SJSA1 (cell line): ENCODE data around the gene PTPRD. TPM values are rescaled to one million over a fixed set of nuclear protein-coding genes. Genes with fewer than 3 reads are reported as not detected.

ENCODE experiments used
- DNase-seq, 2 experiments: peaks; one replicate each; pipeline ENCODE4 v3.0.0-alpha.2; 2015 to 2020; ENCODE audit warnings: low spot score in 2 of 2, low read depth in 1 of 2
- H3K27ac ChIP-seq: fragments of 250-450 bp; sonication (Bioruptor Pico); 2 replicates; pipeline ENCODE4 v1.5.1; 2020; ENCODE audit warnings: mild to moderate bottlenecking, moderate library complexity
- H3K27me3 ChIP-seq: fragments of 250-450 bp; sonication (Bioruptor Pico); replicated peaks from 2 replicates; pipeline ENCODE4 v1.5.1; 2020; ENCODE audit warnings: mild to moderate bottlenecking, moderate library complexity
- H3K36me3 ChIP-seq: fragments of 250-450 bp; sonication (Bioruptor Pico); 2 replicates; pipeline ENCODE4 v1.5.1; 2020; ENCODE audit warnings: mild to moderate bottlenecking
- H3K4me1 ChIP-seq: fragments of 250-450 bp; sonication (Bioruptor Pico); replicated peaks from 2 replicates; pipeline ENCODE4 v1.6.1; 2021; ENCODE audit warnings: mild to moderate bottlenecking
- H3K4me3 ChIP-seq: fragments of 250-450 bp; sonication (Bioruptor Pico); 2 replicates; pipeline ENCODE4 v1.5.1; 2020; ENCODE audit warnings: mild to moderate bottlenecking
- H3K9me3 ChIP-seq: fragments of 250-450 bp; sonication (Bioruptor Pico); replicated peaks from 2 replicates; pipeline ENCODE4 v1.5.1; 2020; ENCODE audit warnings: mild to moderate bottlenecking
- total RNA-seq: library from RNA; depleted of rRNA; stranded (reverse); fragments of >200 nt; shearing (Covaris generic); gene quantifications from 2 replicates; pipeline ENCODE4 v1.2.3, GENCODE V29; 2014; rRNA removed

PTPRD gene
- not detected in 2 replicates for total RNA-seq

DNA sequence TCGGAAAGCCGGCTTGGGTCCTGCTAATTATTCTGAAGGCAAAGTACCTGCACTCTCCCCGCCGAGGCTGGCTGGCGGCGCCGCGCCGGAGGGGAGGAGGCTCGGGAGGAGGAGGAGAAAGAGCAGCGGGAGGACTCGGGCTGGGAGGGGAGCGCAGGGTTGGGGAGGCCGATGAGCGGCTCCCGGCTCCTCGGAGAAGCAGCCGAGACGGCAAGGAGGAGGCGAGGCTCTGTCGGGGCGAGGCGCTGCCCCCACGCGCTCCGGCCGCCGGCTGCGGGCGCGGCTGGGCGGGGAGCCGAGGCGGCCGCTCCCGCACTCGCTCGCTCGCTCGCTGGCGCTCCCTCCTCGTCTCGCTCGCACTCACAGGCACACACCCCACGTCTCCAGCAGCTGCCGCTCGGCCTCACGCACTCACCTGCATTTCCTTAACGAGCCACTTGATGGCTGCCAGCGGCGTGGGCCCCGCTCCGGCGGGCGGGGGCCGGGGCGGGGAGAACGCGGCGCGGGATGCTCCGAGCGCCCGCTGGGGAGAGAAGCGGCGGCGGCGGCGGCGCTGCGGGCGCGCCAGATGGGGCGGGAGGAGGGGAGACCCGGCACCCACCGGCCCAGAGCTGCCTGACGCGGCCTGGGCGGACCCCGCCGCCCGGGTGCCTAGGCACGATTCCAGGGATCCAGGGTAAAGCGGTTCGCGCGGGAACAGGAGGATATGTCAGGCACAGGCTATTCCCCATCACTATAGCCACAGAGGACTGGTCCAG is at the start of gene PTPRD:
Gene PTPRD, minus strand, starts transcription at position 362 of the 758 bp plus-strand sequence.
- Histone ChIP-seq H3K27ac (no peak within 1 kb of the TSS), H3K4me3 (no peak within 1 kb of the TSS), H3K36me3 (no peaks in the 10 kb centered on the region), H3K9me3 (no peaks in the 10 kb centered on the region), H3K27me3 (no peaks in the 10 kb centered on the region), H3K4me1 (no peaks in the 10 kb centered on the region)
- no peak for DNase-seq

- H3K4me3 ChIP-seq: no peak overlapping the region
- no peaks in the 10 kb centered on the region for H3K27me3 ChIP-seq
- H3K4me1 ChIP-seq: no peaks in the 10 kb centered on the region
- no peaks in the 10 kb centered on the region for H3K36me3 ChIP-seq
- no peak for DNase-seq
- no peaks in the 10 kb centered on the region for H3K9me3 ChIP-seq
- H3K27ac ChIP-seq: no peak overlapping the region
These were observed 49.2 kb upstream of the PTPRD start for GRCh38 chr9:10661994-10662393.

DNA sequence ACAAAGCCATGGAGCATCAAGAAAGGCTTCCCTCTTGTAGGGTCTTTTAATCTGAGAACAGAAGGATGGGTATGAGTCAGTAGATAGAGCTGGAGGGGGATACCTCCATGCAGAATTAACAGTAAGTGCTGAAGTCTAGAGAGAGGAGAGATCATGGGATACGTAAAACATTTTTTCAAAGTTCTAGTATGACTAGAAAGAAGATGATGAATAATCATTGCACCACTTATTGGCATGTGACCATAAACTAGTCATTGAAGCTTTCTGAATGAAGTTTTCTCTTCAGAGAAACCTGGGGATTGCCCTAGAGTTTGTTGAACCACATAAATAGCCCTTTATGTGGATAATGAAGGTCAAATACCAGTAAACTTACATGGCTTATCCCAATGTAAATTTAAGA is 48.6 kb upstream of the PTPRD start:
- no peaks in the 10 kb centered on the region for H3K4me1 ChIP-seq
- H3K4me3 ChIP-seq: no peak overlapping the region
- no peak overlapping the region for H3K27ac ChIP-seq
- H3K36me3 ChIP-seq: no peaks in the 10 kb centered on the region
- no peaks in the 10 kb centered on the region for H3K27me3 ChIP-seq
- no peak for DNase-seq
- H3K9me3 ChIP-seq: no peaks in the 10 kb centered on the region

- no peaks in the 10 kb centered on the region for H3K27me3 ChIP-seq
- no peak for DNase-seq
- H3K4me1 ChIP-seq: no peaks in the 10 kb centered on the region
- H3K4me3 ChIP-seq: no peak overlapping the region
- no peak overlapping the region for H3K27ac ChIP-seq
- no peaks in the 10 kb centered on the region for H3K36me3 ChIP-seq
- H3K9me3 ChIP-seq: no peaks in the 10 kb centered on the region
These were observed 38.2 kb upstream of the PTPRD start for GRCh38 chr9:10651012-10651411.

DNA sequence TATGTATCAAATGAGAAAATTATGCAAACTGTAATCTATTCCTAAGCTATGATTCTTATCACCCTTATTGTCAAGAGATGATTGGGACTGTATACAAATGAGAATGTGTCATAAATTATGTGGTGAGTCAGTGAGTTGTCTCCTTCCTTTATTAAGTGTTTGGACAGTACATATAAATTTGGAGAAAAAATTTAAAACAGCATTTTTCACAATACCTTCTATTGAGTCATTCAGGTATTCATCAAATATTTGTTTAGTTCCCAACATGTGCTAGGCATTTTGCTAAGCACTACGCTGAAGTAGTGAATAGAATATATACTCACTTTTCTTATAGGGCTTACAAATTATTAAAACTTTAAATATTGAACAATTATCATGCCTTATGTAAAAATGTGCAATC is 36.3 kb upstream of the PTPRD start:
- no peak overlapping the region for H3K4me3 ChIP-seq
- H3K27ac ChIP-seq: no peak overlapping the region
- DNase-seq: no peak
- H3K27me3 ChIP-seq: no peaks in the 10 kb centered on the region
- no peaks in the 10 kb centered on the region for H3K36me3 ChIP-seq
- H3K9me3 ChIP-seq: no peaks in the 10 kb centered on the region
- no peaks in the 10 kb centered on the region for H3K4me1 ChIP-seq

GRCh38 chr9:10633785-10634184 is 21.0 kb upstream of the PTPRD start:
- Histone ChIP-seq H3K4me3 (no peak overlapping the region), H3K36me3 (no peaks in the 10 kb centered on the region), H3K9me3 (no peaks in the 10 kb centered on the region), H3K4me1 (no peaks in the 10 kb centered on the region), H3K27ac (no peak overlapping the region), H3K27me3 (no peaks in the 10 kb centered on the region)
- no peak for DNase-seq

GRCh38 chr9:10614196-10614800 is 1.5 kb upstream of the PTPRD start:
- no peaks in the 10 kb centered on the region for H3K9me3 ChIP-seq
- no peak for DNase-seq
- no peaks in the 10 kb centered on the region for H3K36me3 ChIP-seq
- no peak overlapping the region for H3K27ac ChIP-seq
- H3K27me3 ChIP-seq: no peaks in the 10 kb centered on the region
- no peak overlapping the region for H3K4me3 ChIP-seq
- no peaks in the 10 kb centered on the region for H3K4me1 ChIP-seq

DNA sequence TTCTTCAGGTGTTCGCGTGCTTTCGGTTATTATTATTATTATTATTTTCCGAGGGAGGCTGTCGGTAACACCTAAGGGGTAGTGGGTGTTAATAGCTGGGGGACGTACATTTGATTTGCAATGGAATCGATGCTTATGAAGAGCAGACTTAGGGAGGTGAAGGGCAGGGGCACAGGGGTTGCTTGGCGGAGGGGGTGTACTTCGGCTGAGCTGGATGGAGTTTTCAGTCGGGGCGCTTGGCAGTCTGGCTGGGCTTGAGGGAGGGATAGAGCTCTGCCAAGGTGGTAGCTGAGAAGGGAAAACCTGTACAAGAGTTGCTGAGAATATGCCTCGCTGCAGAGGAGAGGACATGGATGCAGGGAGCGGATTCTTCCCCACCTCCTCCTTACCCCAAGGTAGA is 617 bp upstream of the PTPRD start:
- no peaks in the 10 kb centered on the region for H3K4me1 ChIP-seq
- H3K4me3 ChIP-seq: no peak overlapping the region
- no peaks in the 10 kb centered on the region for H3K9me3 ChIP-seq
- no peaks in the 10 kb centered on the region for H3K27me3 ChIP-seq
- no peaks in the 10 kb centered on the region for H3K36me3 ChIP-seq
- H3K27ac ChIP-seq: no peak overlapping the region
- DNase-seq: no peak

- H3K27ac ChIP-seq: no peak overlapping the region
- H3K4me3 ChIP-seq: no peak overlapping the region
- H3K4me1 ChIP-seq: no peaks in the 10 kb centered on the region
- DNase-seq: no peak
- H3K36me3 ChIP-seq: no peaks in the 10 kb centered on the region
- H3K27me3 ChIP-seq: no peaks in the 10 kb centered on the region
- H3K9me3 ChIP-seq: no peaks in the 10 kb centered on the region
These were observed 7.4 kb downstream of the PTPRD start for GRCh38 chr9:10605388-10605787.

DNA sequence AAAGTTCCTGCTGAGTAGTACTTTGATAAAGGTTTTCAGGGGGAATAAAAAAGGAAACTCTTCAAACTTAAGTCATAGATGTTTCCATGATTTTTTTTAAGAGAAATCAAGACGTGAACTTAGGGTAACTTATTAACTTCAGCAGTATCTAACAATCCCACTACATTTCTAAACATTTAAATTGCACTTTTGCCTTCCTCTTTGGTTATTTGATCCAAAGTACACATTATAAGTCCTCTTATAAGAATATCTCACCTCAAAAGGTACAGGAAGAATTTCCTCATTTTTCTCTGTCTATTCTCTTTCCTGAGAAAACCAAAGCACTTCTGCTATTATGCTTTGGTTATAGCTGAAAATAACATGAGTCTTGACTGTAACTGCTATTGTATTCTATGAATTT is 7.9 kb downstream of the PTPRD start:
- Histone ChIP-seq H3K9me3 (no peaks in the 10 kb centered on the region), H3K4me1 (no peaks in the 10 kb centered on the region), H3K27ac (no peak overlapping the region), H3K36me3 (no peaks in the 10 kb centered on the region), H3K27me3 (no peaks in the 10 kb centered on the region), H3K4me3 (no peak overlapping the region)
- no peak for DNase-seq

GRCh38 chr9:10597801-10598200 is 15.0 kb downstream of the PTPRD start:
- no peaks in the 10 kb centered on the region for H3K4me1 ChIP-seq
- no peak overlapping the region for H3K4me3 ChIP-seq
- no peak for DNase-seq
- H3K27ac ChIP-seq: no peak overlapping the region
- no peaks in the 10 kb centered on the region for H3K27me3 ChIP-seq
- H3K9me3 ChIP-seq: no peaks in the 10 kb centered on the region
- no peaks in the 10 kb centered on the region for H3K36me3 ChIP-seq

- H3K9me3 ChIP-seq: no peaks in the 10 kb centered on the region
- H3K27ac ChIP-seq: no peak overlapping the region
- no peaks in the 10 kb centered on the region for H3K27me3 ChIP-seq
- no peaks in the 10 kb centered on the region for H3K4me1 ChIP-seq
- H3K4me3 ChIP-seq: no peak overlapping the region
- H3K36me3 ChIP-seq: no peaks in the 10 kb centered on the region
- no peak for DNase-seq
These were observed 18.3 kb downstream of the PTPRD start for GRCh38 chr9:10594482-10594881.

GRCh38 chr9:10586407-10586806 is 26.4 kb downstream of the PTPRD start:
- H3K9me3 ChIP-seq: no peaks in the 10 kb centered on the region
- no peak overlapping the region for H3K4me3 ChIP-seq
- DNase-seq: no peak
- no peaks in the 10 kb centered on the region for H3K27me3 ChIP-seq
- no peaks in the 10 kb centered on the region for H3K4me1 ChIP-seq
- no peak overlapping the region for H3K27ac ChIP-seq
- H3K36me3 ChIP-seq: no peaks in the 10 kb centered on the region

DNA sequence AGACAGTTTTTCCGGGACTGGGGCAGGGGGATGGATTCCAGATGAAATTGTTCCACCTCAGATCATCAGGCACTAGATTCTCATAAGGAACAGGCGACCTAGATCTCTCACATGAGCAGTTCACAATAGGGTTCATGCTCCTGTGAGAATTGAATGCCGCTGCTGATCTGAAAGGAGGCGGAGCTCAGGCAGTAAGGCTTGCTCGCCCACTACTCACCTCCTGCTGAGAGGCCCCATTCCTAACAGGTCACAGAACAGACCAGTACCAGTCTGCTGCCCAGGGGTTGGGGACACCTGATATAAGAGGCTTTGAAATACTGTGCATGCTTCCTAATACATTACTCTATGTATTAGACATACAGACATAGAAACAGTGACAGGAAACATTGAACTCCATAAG is 41.1 kb downstream of the PTPRD start:
- Histone ChIP-seq H3K27ac (no peak overlapping the region), H3K36me3 (no peaks in the 10 kb centered on the region), H3K9me3 (no peaks in the 10 kb centered on the region), H3K4me3 (no peak overlapping the region), H3K27me3 (no peaks in the 10 kb centered on the region), H3K4me1 (no peaks in the 10 kb centered on the region)
- no peak for DNase-seq

DNA sequence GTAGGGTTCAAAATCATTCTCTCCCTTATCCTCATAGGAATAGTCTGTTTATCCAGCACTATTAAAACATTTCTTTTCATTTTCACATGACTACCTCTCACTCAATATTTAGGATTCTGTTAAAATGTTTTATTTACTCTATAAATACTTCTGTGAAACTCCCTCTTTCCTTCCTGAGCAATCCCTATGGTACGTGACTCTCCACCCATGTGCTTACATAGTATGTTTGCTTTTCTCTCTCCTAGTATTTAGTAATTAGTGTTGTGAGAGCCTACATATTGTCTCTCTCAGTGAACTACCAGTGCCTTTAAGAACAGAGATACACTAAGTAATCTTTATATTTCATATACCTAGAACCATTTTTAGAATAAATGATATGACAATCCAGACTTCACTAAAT is 46.0 kb downstream of the PTPRD start:
- H3K27ac ChIP-seq: no peak overlapping the region
- no peaks in the 10 kb centered on the region for H3K27me3 ChIP-seq
- DNase-seq: no peak
- H3K9me3 ChIP-seq: no peaks in the 10 kb centered on the region
- H3K4me3 ChIP-seq: no peak overlapping the region
- no peaks in the 10 kb centered on the region for H3K4me1 ChIP-seq
- H3K36me3 ChIP-seq: no peaks in the 10 kb centered on the region
